ENCODE results near the gene ARID3C. TPM values are rescaled to one million over a fixed set of nuclear protein-coding genes. Genes with fewer than 3 reads are reported as not detected.

Gene ARID3C
- total and polyA plus RNA-seq, 2 donors from 2014 or later = not detected

- no peaks in the 10 kb centered on the region for H3K9me3 ChIP-seq (ENCODE audit: control insufficient read depth in 2 of 3, insufficient read depth in 1 of 3, low read length in 3 of 3)
- no peak overlapping the region for H3K4me3 ChIP-seq (ENCODE audit: low read length in 3 of 3)
- H3K36me3 ChIP-seq (ENCODE audit: control insufficient read depth in 2 of 3, insufficient read depth in 3 of 3, low read length in 3 of 3) = no peaks in the 10 kb centered on the region
- no peak for TF ChIP-seq CTCF (IDR thresholded peaks at IDR 0.05; ENCODE audit: borderline replicate concordance, extremely low read depth, insufficient read depth)
- peaks cover 0 to 7% (median 4%) of the 10 kb centered on the region in 3 donors for H3K4me1 ChIP-seq (ENCODE audit: control insufficient read depth in 2 of 3, insufficient read depth in 2 of 3, low read depth in 1 of 3, low read length in 3 of 3)
- DNase-seq (peak in 3 of 5 donors; percentile 47 to 85 (median 74)), FAIRE-seq (no peak)
- no peak overlapping the region for H3K9ac ChIP-seq (ENCODE audit: low read length in 3 of 3)
- intact Hi-C loops (cut with DNase I) = no loop called here
- H3K27me3 ChIP-seq (ENCODE audit: control insufficient read depth, insufficient read depth, low read length) = peaks cover 2% of the 10 kb centered on the region
- H3K27ac ChIP-seq (ENCODE audit: low read depth in 2 of 2, low read length in 2 of 2) = no peak overlapping the region
Measured at GRCh38 chr9:34575241-34575640, 53.6 kb downstream of the ARID3C start.

- FAIRE-seq (no peak), DNase-seq (peak in 2 of 5 donors; percentile 45 to 59)
- Histone ChIP-seq H3K4me3 (ENCODE audit: low read length in 3 of 3) (no peak overlapping the region), H3K9ac (ENCODE audit: low read length in 3 of 3) (no peak overlapping the region), H3K27ac (ENCODE audit: low read depth in 2 of 2, low read length in 2 of 2) (no peak overlapping the region), H3K4me1 (ENCODE audit: control insufficient read depth in 2 of 3, insufficient read depth in 2 of 3, low read depth in 1 of 3, low read length in 3 of 3) (peaks cover 0 to 7% (median 4%) of the 10 kb centered on the region in 3 donors), H3K36me3 (ENCODE audit: control insufficient read depth in 2 of 3, insufficient read depth in 3 of 3, low read length in 3 of 3) (no peaks in the 10 kb centered on the region), H3K27me3 (ENCODE audit: control insufficient read depth, insufficient read depth, low read length) (peaks cover 2% of the 10 kb centered on the region), H3K9me3 (ENCODE audit: control insufficient read depth in 2 of 3, insufficient read depth in 1 of 3, low read length in 3 of 3) (no peaks in the 10 kb centered on the region)
- no peak for TF ChIP-seq CTCF (IDR thresholded peaks at IDR 0.05; ENCODE audit: borderline replicate concordance, extremely low read depth, insufficient read depth)
- intact Hi-C loops (cut with DNase I) = no loop called here
Measured at GRCh38 chr9:34574571-34574970, 54.3 kb downstream of the ARID3C start.

- FAIRE-seq = no peak
- H3K4me3 ChIP-seq (ENCODE audit: low read length in 3 of 3) = no peak overlapping the region
- no peak overlapping the region for H3K27ac ChIP-seq (ENCODE audit: low read depth in 2 of 2, low read length in 2 of 2)
- H3K4me1 ChIP-seq (ENCODE audit: control insufficient read depth in 2 of 3, insufficient read depth in 2 of 3, low read depth in 1 of 3, low read length in 3 of 3) = peaks cover 0 to 7% (median 4%) of the 10 kb centered on the region in 3 donors
- peak in 1 of 5 donors; percentile 43 for DNase-seq
- H3K27me3 ChIP-seq (ENCODE audit: control insufficient read depth, insufficient read depth, low read length) = no peaks in the 10 kb centered on the region
- H3K9me3 ChIP-seq (ENCODE audit: control insufficient read depth in 2 of 3, insufficient read depth in 1 of 3, low read length in 3 of 3) = no peaks in the 10 kb centered on the region
- no peaks in the 10 kb centered on the region for H3K36me3 ChIP-seq (ENCODE audit: control insufficient read depth in 2 of 3, insufficient read depth in 3 of 3, low read length in 3 of 3)
- intact Hi-C loops (cut with DNase I) = no loop called here
- TF ChIP-seq CTCF (IDR thresholded peaks at IDR 0.05; ENCODE audit: borderline replicate concordance, extremely low read depth, insufficient read depth) = no peak
- H3K9ac ChIP-seq (ENCODE audit: low read length in 3 of 3) = no peak overlapping the region
Measured at GRCh38 chr9:34573599-34574325, 55.1 kb downstream of the ARID3C start.

All from kidney (tissue), 14 donors.